HL-60 (cell line): ENCODE results near the gene CLDN7.

ENCODE experiments used
- REST ChIP-seq: IDR thresholded peaks from 2 replicates; pipeline ENCODE4 v1.6.1; 2012; ENCODE audit warnings: low read depth; ENCODE audit not compliant: insufficient replicate concordance
- TF ChIP-seq, protein P1 (sequence below): IDR thresholded peaks from one replicate; pipeline ENCODE4 v1.5.1; 2011; ENCODE audit warnings: low read length, control low read depth, inconsistent platforms; ENCODE audit not compliant: insufficient read depth

- TF ChIP-seq, protein P1, sequence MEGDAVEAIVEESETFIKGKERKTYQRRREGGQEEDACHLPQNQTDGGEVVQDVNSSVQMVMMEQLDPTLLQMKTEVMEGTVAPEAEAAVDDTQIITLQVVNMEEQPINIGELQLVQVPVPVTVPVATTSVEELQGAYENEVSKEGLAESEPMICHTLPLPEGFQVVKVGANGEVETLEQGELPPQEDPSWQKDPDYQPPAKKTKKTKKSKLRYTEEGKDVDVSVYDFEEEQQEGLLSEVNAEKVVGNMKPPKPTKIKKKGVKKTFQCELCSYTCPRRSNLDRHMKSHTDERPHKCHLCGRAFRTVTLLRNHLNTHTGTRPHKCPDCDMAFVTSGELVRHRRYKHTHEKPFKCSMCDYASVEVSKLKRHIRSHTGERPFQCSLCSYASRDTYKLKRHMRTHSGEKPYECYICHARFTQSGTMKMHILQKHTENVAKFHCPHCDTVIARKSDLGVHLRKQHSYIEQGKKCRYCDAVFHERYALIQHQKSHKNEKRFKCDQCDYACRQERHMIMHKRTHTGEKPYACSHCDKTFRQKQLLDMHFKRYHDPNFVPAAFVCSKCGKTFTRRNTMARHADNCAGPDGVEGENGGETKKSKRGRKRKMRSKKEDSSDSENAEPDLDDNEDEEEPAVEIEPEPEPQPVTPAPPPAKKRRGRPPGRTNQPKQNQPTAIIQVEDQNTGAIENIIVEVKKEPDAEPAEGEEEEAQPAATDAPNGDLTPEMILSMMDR: no peak
- TF ChIP-seq REST: no peak
Measured at GRCh38 chr17:7219812-7220592, 42.3 kb downstream of the CLDN7 start, which contains the start of the genes ACADVL and DLG4.
